ENCODE results near the gene TTC23.

GRCh38 chr15:99202176-99202552 is 47.2 kb downstream of the TTC23 start:
- TF ChIP-seq POLR2A (IDR thresholded peaks at IDR 0.05) (no peak), CTCF (IDR thresholded peaks at IDR 0.05) (no peak)

Data from esophagus squamous epithelium (tissue), 4 donors.